ENCODE data around the gene PHAF1. TPM values are rescaled to one million over a fixed set of nuclear protein-coding genes. Genes with fewer than 3 reads are reported as not detected.

The PHAF1 gene
- total and polyA plus RNA-seq, 4 donors, result 12.6 to 20.7 (median 13.5) TPM

- H3K27ac ChIP-seq (ENCODE audit: low read depth in 1 of 2, low read length in 2 of 2), result no peak overlapping the region
- H3K4me3 ChIP-seq (ENCODE audit: low read length in 2 of 2), result no peak overlapping the region
- H3K4me1 ChIP-seq (ENCODE audit: control insufficient read depth in 1 of 2, insufficient read depth in 2 of 2, low read length in 2 of 2), result no peaks in the 10 kb centered on the region
- intact Hi-C loops (cut with DNase I), result no loop called here
- H3K9me3 ChIP-seq (ENCODE audit: control insufficient read depth, low read length), result no peaks in the 10 kb centered on the region
- no peaks in the 10 kb centered on the region for H3K27me3 ChIP-seq (ENCODE audit: control insufficient read depth in 1 of 2, insufficient read depth in 2 of 2, low read length in 1 of 2)
- no peak for DNase-seq
- WGBS, 2 donors, result 65 to 71% methylated on average over 18 of the region's 18 CpGs
- no peak for ATAC-seq (ENCODE audit: low FRiP score)
- H3K36me3 ChIP-seq (ENCODE audit: control insufficient read depth in 1 of 2, insufficient read depth in 2 of 2, low read length in 1 of 2), result no peaks in the 10 kb centered on the region
Observed at GRCh38 chr16:67166110-67166547, 56.4 kb downstream of the PHAF1 start.

- intact Hi-C loops (cut with DNase I), result no loop called here
- H3K27me3 ChIP-seq (ENCODE audit: control insufficient read depth in 1 of 2, insufficient read depth in 2 of 2, low read length in 1 of 2), result no peaks in the 10 kb centered on the region
Observed at GRCh38 chr16:67166598-67167168, 56.9 kb downstream of the PHAF1 start.

GRCh38 chr16:67167588-67167987 is 57.8 kb downstream of the PHAF1 start:
- Histone ChIP-seq H3K27ac (ENCODE audit: low read depth in 1 of 2, low read length in 2 of 2) (no peak overlapping the region), H3K27me3 (ENCODE audit: control insufficient read depth in 1 of 2, insufficient read depth in 2 of 2, low read length in 1 of 2) (no peaks in the 10 kb centered on the region), H3K4me3 (ENCODE audit: low read length in 2 of 2) (no peak overlapping the region), H3K36me3 (ENCODE audit: control insufficient read depth in 1 of 2, insufficient read depth in 2 of 2, low read length in 1 of 2) (no peaks in the 10 kb centered on the region), H3K9me3 (ENCODE audit: control insufficient read depth, low read length) (no peaks in the 10 kb centered on the region), H3K4me1 (ENCODE audit: control insufficient read depth in 1 of 2, insufficient read depth in 2 of 2, low read length in 2 of 2) (no peaks in the 10 kb centered on the region)
- DNase-seq, result no peak
- intact Hi-C loops (cut with DNase I), result no loop called here
- no peak for ATAC-seq (ENCODE audit: low FRiP score)
- WGBS, 2 donors, result 93 to 96% methylated on average over 7 of the region's 7 CpGs

More at GRCh38 chr16:67166598-67167168, 56.9 kb downstream of the PHAF1 start:
- 95 to 96% methylated on average over 5 of the region's 5 CpGs for WGBS, 2 donors
- Histone ChIP-seq H3K27ac (ENCODE audit: low read depth in 1 of 2, low read length in 2 of 2) (no peak overlapping the region), H3K36me3 (ENCODE audit: control insufficient read depth in 1 of 2, insufficient read depth in 2 of 2, low read length in 1 of 2) (no peaks in the 10 kb centered on the region), H3K4me3 (ENCODE audit: low read length in 2 of 2) (no peak overlapping the region), H3K4me1 (ENCODE audit: control insufficient read depth in 1 of 2, insufficient read depth in 2 of 2, low read length in 2 of 2) (no peaks in the 10 kb centered on the region), H3K9me3 (ENCODE audit: control insufficient read depth, low read length) (no peaks in the 10 kb centered on the region)
- ATAC-seq (ENCODE audit: low FRiP score), result no peak
- no peak for DNase-seq

GRCh38 chr16:67169011-67169451 is 59.3 kb downstream of the PHAF1 start:
- Histone ChIP-seq H3K27ac (ENCODE audit: low read depth in 1 of 2, low read length in 2 of 2) (no peak overlapping the region), H3K4me3 (ENCODE audit: low read length in 2 of 2) (no peak overlapping the region), H3K27me3 (ENCODE audit: control insufficient read depth in 1 of 2, insufficient read depth in 2 of 2, low read length in 1 of 2) (no peaks in the 10 kb centered on the region), H3K36me3 (ENCODE audit: control insufficient read depth in 1 of 2, insufficient read depth in 2 of 2, low read length in 1 of 2) (no peaks in the 10 kb centered on the region), H3K4me1 (ENCODE audit: control insufficient read depth in 1 of 2, insufficient read depth in 2 of 2, low read length in 2 of 2) (no peaks in the 10 kb centered on the region), H3K9me3 (ENCODE audit: control insufficient read depth, low read length) (no peaks in the 10 kb centered on the region)
- 71 to 77% methylated on average over 9 of the region's 9 CpGs for WGBS, 2 donors
- ATAC-seq (ENCODE audit: low FRiP score) (no peak), DNase-seq (no peak)
- intact Hi-C loops (cut with DNase I), result no loop called here

- DNase-seq (no peak), ATAC-seq (ENCODE audit: low FRiP score) (no peak)
- WGBS, 2 donors, result 9 to 11% methylated on average over 24 of the region's 24 CpGs
- H3K9me3 ChIP-seq (ENCODE audit: control insufficient read depth, low read length), result no peaks in the 10 kb centered on the region
- H3K4me1 ChIP-seq (ENCODE audit: control insufficient read depth in 1 of 2, insufficient read depth in 2 of 2, low read length in 2 of 2), result no peaks in the 10 kb centered on the region
- H3K27ac ChIP-seq (ENCODE audit: low read depth in 1 of 2, low read length in 2 of 2), result peak overlapping the region; percentile 68 to 82
- peak overlapping the region; percentile 34 to 43 for H3K4me3 ChIP-seq (ENCODE audit: low read length in 2 of 2)
- H3K36me3 ChIP-seq (ENCODE audit: control insufficient read depth in 1 of 2, insufficient read depth in 2 of 2, low read length in 1 of 2), result no peaks in the 10 kb centered on the region
- no peaks in the 10 kb centered on the region for H3K27me3 ChIP-seq (ENCODE audit: control insufficient read depth in 1 of 2, insufficient read depth in 2 of 2, low read length in 1 of 2)
- intact Hi-C loops (cut with DNase I), result no loop called here
Observed at GRCh38 chr16:67169642-67170167, 60.0 kb downstream of the PHAF1 start.

- DNase-seq (peak; percentile 94 to 95), ATAC-seq (ENCODE audit: low FRiP score) (peak; percentile 81)
- peak within 1 kb of the TSS; percentile 68 to 82 for H3K27ac ChIP-seq (ENCODE audit: low read depth in 1 of 2, low read length in 2 of 2)
- 1 to 2% methylated on average over 40 to 50 of the region's 50 CpGs for WGBS, 2 donors
- intact Hi-C loops (cut with DNase I), result no loop called here
- no peaks in the 10 kb centered on the region for H3K9me3 ChIP-seq (ENCODE audit: control insufficient read depth, low read length)
- H3K27me3 ChIP-seq (ENCODE audit: control insufficient read depth in 1 of 2, insufficient read depth in 2 of 2, low read length in 1 of 2), result no peaks in the 10 kb centered on the region
- peak within 1 kb of the TSS; percentile 34 to 43 for H3K4me3 ChIP-seq (ENCODE audit: low read length in 2 of 2)
- no peaks in the 10 kb centered on the region for H3K4me1 ChIP-seq (ENCODE audit: control insufficient read depth in 1 of 2, insufficient read depth in 2 of 2, low read length in 2 of 2)
- no peaks in the 10 kb centered on the region for H3K36me3 ChIP-seq (ENCODE audit: control insufficient read depth in 1 of 2, insufficient read depth in 2 of 2, low read length in 1 of 2)
Observed at GRCh38 chr16:67170168-67170948, 60.6 kb downstream of the PHAF1 start, which contains the start of gene NOL3. Gene NOL3, plus strand, starts transcription at chr16:67170538.

- Histone ChIP-seq H3K27me3 (ENCODE audit: control insufficient read depth in 1 of 2, insufficient read depth in 2 of 2, low read length in 1 of 2) (no peaks in the 10 kb centered on the region), H3K4me1 (ENCODE audit: control insufficient read depth in 1 of 2, insufficient read depth in 2 of 2, low read length in 2 of 2) (no peaks in the 10 kb centered on the region), H3K36me3 (ENCODE audit: control insufficient read depth in 1 of 2, insufficient read depth in 2 of 2, low read length in 1 of 2) (no peaks in the 10 kb centered on the region), H3K27ac (ENCODE audit: low read depth in 1 of 2, low read length in 2 of 2) (peak overlapping the region; percentile 68 to 78), H3K4me3 (ENCODE audit: low read length in 2 of 2) (peak overlapping the region in 1 of 2 donors; percentile 22), H3K9me3 (ENCODE audit: control insufficient read depth, low read length) (no peaks in the 10 kb centered on the region)
- 35 to 48% methylated on average over 14 of the region's 14 CpGs for WGBS, 2 donors
- peak; percentile 9 for ATAC-seq (ENCODE audit: low FRiP score)
- intact Hi-C loops (cut with DNase I), result no loop called here
- DNase-seq, result no peak
Observed at GRCh38 chr16:67170949-67171649, 61.4 kb downstream of the PHAF1 start.

- ATAC-seq (ENCODE audit: low FRiP score) (no peak), DNase-seq (no peak)
- no peaks in the 10 kb centered on the region for H3K9me3 ChIP-seq (ENCODE audit: control insufficient read depth, low read length)
- H3K27me3 ChIP-seq (ENCODE audit: control insufficient read depth in 1 of 2, insufficient read depth in 2 of 2, low read length in 1 of 2), result peaks cover 0 to 2% of the 10 kb centered on the region in 2 donors
- H3K36me3 ChIP-seq (ENCODE audit: control insufficient read depth in 1 of 2, insufficient read depth in 2 of 2, low read length in 1 of 2), result no peaks in the 10 kb centered on the region
- H3K27ac ChIP-seq (ENCODE audit: low read depth in 1 of 2, low read length in 2 of 2), result peak overlapping the region in 1 of 2 donors; percentile 90
- WGBS, 2 donors, result 93 to 100% methylated on average over 1 of the region's 1 CpG
- peak overlapping the region in 1 of 2 donors; percentile 0 for H3K4me3 ChIP-seq (ENCODE audit: low read length in 2 of 2)
- intact Hi-C loops (cut with DNase I), result no loop called here
- H3K4me1 ChIP-seq (ENCODE audit: control insufficient read depth in 1 of 2, insufficient read depth in 2 of 2, low read length in 2 of 2), result no peaks in the 10 kb centered on the region
Observed at GRCh38 chr16:67173323-67173722, 63.6 kb downstream of the PHAF1 start.
